DMS79 (cell line): Measurements from ENCODE around the gene NUTM2F.
"Not testable (repeated sequence)": the region's sequence is repeated elsewhere in the genome, so short reads cannot be mapped to it uniquely, and the experiment has no call there.

Experiments
- DNase-seq: peaks from one replicate; lab custom pipeline; 2025; lab: John Stamatoyannopoulos, UW

Gene NUTM2F

DNA sequence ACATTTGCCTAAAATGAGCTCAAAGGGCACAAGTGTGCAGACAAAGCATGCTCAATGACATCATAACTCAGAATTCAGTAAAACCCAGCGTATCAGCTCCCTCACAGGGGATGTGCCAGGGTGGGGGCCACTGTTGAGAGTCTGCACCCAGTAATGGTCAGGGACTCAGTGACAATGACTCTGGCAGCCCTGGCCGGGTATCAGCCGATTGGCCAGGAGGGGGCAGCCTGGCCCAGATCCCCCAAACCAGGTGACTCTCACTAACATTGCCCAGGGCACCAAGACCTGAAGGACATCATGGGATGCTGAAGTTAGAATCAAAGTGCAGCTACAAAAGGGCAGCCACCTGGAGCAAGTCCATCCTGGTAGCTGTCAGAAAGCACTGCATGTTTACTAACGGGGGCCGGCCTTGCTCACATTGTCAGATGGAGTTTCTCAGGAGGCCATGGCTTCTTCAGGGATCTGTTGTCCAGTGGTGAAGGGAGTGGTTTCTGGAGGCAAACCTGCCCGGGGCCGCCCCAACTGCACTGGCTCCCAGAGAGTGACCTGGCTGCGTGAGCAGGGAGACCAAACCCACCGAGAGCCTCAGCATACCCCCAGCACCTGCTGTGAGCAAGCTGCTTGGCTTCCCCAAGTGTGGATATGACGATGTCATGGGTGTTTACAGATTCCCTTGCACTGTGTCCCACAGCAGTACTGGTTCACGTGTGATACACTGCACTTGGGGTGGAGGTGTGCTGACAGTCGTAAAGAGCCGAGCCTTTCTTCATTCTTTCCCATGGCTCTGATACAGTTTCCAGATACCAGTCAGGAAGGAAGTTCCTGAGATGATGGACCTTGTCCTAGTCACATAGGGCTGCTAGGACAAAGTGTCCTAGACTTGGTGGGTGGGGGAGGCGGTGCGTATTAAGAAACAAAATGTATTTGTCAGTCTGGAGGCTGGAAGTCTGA lies 13.1 kb downstream of the NUTM2F start:
- DNase-seq, result not testable (repeated sequence)

DNA sequence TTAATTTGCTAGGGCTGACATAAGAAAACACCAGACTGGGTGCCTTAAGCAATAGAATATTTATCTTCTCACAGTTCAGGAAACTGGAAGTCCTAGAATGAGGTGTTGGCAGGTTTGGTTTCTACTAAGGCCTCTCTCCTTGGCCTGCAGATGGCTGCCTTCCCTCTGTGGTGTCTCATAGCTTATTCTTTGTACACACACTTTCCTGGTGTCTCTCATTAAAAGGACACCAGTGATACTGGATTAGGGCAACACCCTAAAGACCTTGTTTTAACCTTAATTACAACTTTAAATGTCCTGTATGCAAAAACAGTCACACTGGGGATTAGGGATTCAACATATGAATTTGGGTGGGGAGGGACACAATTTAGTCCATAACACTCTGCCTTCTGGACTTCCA lies 25.1 kb downstream of the NUTM2F start:
- no peak for DNase-seq

DNA sequence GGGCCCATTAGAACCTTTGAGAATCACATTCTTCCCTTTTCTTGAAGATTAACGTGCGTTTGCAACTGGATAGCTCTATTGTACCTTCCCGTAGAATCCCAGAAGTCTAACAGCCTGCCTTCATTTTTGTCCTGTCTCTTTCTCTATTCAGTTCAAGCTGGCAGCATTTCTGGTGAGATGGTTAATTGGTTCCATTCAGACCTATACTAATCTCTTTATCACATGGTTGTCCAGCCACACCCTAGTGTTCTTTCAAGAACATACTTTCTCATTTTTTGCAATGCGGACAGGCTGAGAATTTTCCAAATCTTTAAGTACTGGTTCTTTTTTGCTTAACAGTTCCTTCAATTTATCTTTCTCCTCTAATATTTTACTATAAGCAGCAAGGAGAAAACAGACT lies 26.0 kb downstream of the NUTM2F start:
- DNase-seq, result no peak

DNA sequence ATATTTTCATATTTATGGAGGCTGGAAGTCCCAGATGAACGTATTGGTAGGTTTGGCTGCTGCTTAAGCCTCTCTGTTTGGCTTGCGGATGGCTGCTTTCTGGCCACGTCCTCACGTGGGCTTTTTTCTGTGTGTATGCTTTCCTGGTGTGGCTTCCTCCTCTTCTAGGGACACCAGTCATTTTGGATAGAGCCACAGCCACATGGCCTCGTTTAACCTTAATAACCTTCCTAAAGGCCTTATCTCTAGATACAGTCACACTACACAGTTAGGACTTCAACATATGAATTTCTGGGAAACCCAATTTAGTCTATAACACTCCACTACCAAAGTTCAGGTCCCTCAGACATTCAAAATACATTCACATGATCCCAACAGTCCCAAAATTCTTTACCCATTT lies 26.9 kb downstream of the NUTM2F start:
- DNase-seq, result no peak

DNA sequence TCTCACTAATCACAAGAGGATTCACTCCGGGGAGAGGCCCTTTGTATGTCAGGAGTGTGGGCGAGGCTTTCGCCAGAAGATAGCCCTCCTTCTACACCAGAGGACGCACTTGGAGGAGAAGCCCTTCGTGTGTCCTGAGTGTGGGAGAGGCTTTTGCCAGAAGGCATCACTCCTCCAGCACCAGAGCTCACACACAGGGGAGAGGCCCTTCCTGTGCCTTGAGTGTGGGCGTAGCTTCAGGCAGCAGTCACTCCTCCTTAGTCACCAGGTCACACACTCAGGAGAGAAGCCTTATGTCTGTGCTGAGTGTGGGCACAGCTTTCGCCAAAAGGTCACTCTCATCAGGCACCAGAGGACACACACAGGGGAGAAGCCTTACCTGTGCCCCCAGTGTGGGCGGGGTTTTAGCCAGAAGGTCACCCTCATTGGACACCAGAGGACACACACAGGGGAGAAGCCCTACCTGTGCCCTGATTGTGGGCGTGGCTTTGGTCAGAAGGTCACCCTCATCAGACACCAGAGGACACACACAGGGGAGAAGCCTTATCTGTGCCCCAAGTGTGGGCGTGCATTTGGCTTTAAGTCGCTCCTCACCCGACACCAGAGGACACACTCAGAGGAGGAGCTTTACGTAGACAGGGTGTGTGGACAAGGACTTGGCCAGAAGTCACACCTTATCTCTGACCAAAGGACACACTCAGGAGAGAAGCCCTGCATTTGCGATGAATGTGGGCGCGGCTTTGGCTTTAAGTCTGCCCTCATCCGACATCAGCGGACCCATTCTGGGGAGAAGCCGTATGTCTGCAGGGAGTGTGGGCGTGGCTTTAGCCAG lies 27.8 kb downstream of the NUTM2F start:
- DNase-seq, result no peak

DNA sequence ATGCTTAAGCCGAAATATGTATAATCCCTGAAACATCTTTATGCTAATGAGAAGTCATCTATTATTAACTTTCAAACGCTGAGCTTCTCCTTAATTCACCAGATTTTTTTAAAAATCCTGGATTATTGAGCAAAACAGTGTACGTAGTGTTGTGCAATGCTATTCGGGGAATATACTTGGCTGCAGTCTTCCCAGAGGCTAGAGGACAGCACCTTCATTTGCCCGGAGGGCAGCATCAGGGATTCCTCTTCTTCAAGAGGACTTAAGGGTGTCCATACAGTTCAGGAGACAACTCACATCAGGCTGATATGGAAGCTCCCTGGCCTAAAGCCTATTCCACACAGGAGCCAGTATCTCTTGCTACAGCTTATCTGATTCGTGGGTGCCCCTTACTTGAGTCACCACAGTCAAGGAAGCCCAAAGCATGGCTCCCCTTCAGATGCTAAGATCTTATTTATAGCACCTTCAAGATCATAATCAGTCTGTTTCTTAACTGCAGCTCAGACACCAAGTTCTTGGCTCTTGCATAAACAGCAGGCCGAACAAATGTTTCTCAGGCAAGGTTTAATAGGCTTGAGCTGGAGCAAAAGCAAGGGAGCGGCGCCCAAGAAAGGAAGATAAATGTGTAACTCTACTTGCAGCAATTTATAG lies 29.4 kb downstream of the NUTM2F start:
- DNase-seq, result no peak

DNA sequence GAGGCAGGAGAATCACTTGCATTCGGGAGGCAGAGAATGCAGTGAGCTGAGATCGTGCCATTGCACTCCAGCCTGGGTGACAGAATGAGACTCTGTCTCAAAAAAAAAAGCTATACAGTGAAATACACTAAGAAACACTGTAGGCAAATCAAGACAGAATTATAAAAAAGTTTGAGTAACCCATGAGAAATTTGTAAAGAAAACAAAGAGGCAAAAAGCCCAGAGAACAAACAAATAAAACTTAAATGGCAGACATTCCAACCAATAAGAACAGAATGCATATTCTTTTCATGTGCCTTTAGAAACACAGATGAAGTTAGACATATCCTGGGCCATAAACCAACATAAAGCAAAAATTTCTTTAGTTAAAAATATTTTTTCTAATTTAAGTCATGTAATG lies 38.8 kb downstream of the NUTM2F start:
- DNase-seq, result no peak

DNA sequence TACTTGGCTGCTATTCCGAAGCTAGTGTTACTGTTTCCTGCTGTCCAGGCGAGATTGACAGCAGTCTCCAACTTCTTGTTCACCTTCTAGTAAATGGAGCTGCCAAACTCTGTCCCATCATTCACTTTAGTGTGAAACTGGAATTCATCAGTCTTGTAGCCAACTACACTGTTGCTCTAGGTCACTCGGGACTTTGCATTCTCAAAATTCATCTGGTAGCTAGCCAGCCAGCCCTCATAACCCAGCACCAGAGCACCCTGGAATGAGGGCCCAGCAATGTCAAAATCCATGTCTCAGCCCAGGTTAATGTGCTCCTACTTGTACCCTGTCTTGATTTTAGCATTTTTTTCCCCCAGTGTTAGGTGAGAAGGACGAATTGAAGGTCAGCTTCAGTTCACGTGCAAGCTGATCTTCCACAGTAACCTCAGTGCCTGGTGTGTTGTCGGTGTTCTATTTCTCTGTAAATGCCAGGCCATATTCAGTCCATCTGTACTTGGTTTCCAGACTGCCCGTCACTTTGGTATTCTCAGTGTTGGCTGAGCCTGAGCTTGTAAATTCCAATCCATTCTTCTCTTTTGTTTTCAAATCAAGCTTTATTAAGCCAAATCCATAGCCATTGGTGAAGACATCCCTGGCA lies 40.4 kb downstream of the NUTM2F start:
- no peak for DNase-seq

DNA sequence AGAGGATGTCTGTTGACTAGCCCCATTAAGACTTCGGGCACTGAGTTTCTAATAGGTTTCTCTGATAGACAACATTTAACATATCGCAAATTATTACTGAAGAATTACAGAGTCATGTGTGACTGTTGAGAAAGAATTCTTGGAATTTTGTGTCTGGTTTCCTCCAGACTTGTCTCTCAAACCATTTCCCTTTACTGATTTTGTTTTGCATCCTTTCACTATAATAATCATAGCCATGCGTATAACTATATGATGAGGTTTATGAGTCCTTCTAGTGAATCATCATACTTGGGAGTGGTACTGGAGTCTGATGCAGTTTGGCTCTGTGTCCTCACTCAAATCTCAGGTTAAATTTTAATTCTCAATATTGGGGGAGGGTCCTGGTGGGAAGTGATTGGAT lies 42.3 kb downstream of the NUTM2F start:
- no peak for DNase-seq

DNA sequence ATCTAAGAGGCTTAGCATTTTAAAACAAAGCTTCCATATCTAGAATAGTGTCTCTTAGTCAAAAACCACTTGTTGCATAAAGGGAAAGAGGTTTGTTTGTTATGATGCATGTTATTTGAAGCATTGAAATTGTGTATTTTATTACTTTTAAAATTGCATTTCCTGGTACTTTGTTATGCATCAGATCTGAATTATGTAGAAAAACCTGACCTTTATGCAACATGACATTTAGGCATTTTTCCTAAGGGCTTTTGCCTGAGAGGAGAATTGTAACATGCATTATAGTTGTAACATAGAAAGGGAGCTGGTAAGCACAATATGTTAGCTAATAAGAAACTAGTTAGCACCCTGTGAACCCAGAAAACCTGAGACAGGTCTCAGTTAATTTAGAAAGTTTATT lies 47.3 kb downstream of the NUTM2F start:
- no peak for DNase-seq

DNA sequence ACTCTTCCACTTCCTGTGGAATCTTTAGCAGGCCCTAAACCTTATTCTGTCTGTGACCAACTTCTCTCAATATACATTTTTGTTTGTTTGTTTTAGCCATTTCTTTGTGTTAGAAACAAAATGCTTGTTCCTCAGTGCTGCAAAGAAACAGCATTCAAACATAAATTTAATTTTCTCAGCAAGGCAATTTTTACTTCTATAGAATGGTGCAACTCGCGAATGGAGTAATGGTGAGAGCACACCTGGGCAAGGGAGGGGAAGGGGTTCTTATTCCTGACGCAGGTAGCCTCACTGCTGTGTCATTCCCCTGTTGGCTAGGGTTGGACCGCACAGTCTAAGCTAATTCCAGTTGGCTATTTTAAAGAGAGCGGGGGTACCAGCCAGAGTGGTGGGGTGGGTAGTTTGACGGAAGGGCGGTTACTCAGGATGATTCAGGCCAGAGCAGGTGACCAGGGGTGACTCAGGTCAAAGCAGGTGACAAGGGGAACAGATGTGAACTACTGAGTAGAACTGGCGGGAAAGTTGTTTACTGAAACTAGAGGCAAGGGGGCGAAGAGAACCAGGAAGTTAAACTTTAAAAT lies 47.9 kb downstream of the NUTM2F start:
- no peak for DNase-seq

DNA sequence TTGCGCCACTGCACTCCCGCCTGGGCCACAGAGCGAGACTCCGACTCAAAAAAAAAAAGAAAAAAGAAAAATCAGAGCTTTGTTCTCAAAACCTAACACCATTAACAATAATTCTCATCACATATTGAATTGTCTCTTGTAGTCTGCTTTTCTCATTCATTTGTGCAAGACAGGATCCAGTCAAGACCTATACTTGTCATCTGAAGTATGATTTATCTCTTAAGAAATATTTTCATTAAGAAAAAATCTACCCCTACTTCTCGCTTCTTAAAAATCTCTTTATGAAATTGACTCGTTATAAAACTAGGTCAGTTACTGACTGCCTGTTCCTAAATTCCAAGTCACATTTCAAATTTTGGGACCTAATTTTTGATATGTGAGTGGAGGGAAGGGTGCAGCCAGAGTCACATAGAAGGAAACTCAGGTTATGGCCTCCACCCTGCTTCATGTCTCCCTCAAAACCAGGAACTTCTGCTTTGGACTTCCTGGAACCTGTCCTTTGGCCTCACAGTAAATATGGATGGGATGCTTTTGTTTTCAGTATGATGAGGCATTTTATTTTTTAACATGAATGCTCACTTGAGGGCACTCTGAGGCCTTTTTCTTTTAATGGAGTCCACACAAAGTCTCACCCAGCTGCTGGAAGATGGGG lies 50.4 kb downstream of the NUTM2F start:
- DNase-seq, result no peak

DNA sequence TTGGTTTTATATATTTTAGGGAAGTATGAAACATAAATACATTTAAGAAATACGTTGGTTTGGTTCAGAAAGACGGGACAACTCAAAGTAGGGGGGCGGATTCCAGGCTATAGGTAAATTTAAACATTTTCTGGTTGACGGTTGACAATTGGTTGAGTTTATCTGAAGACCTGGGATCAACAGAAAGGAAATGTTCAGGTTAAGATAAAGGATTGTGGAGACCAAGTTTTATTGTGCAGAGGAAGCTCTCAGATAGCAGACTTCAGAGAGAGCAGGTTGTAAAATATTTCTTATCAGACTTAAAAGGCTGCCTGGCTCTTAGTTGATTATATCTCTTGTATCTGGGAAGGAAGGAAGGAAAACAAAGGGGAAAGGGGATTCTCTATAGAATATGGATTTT lies 51.4 kb downstream of the NUTM2F start:
- DNase-seq, result not testable (repeated sequence)

DNA sequence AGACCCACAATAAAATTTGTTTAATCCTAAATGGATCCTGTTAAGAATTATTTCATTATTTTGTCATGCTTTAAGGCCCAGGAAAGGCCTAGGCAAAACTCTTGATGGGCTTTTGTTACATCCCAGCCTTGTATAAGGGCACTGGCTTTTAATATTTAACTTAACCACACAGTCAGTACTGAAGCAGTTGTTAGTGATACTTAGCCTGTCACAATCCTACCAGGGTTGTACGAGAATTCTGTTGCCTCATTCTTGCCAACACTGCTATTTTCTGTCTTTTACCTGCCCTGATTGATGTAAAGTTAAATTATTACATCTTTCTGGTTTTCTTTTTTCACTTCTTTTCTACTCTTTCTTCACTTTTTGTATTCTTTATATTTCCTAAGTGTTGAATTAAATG lies 58.4 kb downstream of the NUTM2F start:
- no peak for DNase-seq

DNA sequence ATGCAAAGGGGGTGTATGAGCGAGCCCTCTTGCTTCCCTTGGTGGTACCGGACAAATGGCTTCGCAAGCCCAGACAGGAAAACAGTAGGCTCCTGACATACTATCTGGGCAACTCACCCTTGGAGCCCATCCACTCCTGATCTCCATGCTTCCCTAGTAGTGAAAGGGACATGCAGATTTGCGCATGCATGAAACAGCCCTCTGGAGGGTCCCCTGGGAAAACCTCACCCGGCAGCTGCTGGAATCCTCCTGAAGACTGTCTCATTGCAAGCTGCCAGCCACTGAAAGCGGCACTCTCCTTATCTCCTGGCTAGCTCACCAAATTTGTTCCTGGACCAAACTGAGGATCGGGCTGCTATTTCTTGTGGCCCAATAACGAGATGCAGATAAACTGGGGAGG lies 59.2 kb downstream of the NUTM2F start:
- no peak for DNase-seq
